PC-3 (cell line): ENCODE results near the gene ZNF346.

Experiments used
- CTCF ChIP-seq: fragments of 300-600 bp; sonication (generic); conservative IDR thresholded peaks from 2 replicates; pipeline ENCODE4 v1.5.1; 2017; ENCODE audit warnings: antibody characterized with exemption, low read depth, mild to moderate bottlenecking, low read length
- EZH2 ChIP-seq: fragments of 300-600 bp; sonication (generic); IDR thresholded peaks from one replicate; pipeline ENCODE4 v1.6.1; 2017; ENCODE audit warnings: antibody characterized with exemption, mild to moderate bottlenecking, low read length; ENCODE audit not compliant: unreplicated experiment
- EZH2phosphoT487 ChIP-seq: fragments of 300-600 bp; sonication (generic); IDR thresholded peaks from 2 replicates; pipeline ENCODE4 v1.6.1; 2018; ENCODE audit warnings: mild to moderate bottlenecking, antibody characterized with exemption, low read length, borderline replicate concordance

- TF ChIP-seq CTCF (no peak), EZH2phosphoT487 (no peak), EZH2 (no peak)
Observed at GRCh38 chr5:177083357-177083756, 60.9 kb downstream of the ZNF346 start.
